ENCODE data around the gene TAF4.

DNA sequence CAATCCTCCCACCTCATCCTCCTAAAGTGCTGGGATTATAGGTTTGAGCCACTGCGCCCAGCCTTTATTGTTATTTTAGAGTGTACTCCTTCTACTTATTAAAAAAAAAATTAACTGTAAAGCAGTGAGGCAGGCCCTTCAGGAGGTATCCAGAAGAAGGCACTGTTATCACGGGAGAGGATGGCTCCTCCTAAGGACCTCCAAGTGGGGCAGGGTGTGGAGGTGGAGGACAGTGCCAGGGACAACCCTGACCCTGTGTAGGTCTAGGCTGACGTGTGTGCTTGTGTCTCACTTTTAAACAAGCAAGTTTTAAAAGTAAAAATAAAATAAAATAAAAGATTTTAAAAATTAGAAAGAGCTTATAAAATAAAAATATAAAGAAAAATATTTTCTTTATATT, 23.7 kb upstream of the TAF4 start:
- TF ChIP-seq POLR2A (IDR thresholded peaks at IDR 0.05; ENCODE audit: low read length) = no peak
- no peak for TF ChIP-seq GATA1 (IDR thresholded peaks at IDR 0.05; ENCODE audit: low read depth, low read length)
